DOHH2 (cell line): ENCODE results near the gene LTC4S.

Experiments
- EZH2phosphoT487 ChIP-seq: fragments of 200-600 bp; sonication (generic); IDR thresholded peaks from 2 replicates; pipeline ENCODE4 v1.6.1; 2017; ENCODE audit warnings: borderline replicate concordance, mild to moderate bottlenecking, antibody characterized with exemption, low read length, moderate library complexity, mixed read lengths
- TF ChIP-seq, protein P1 (sequence below): fragments of 200-600 bp; sonication (generic); IDR thresholded peaks from one replicate; pipeline ENCODE4 v1.5.1; 2014; ENCODE audit warnings: antibody characterized with exemption, mild to moderate bottlenecking, low read depth, low read length; ENCODE audit not compliant: poor library complexity, severe bottlenecking

DNA sequence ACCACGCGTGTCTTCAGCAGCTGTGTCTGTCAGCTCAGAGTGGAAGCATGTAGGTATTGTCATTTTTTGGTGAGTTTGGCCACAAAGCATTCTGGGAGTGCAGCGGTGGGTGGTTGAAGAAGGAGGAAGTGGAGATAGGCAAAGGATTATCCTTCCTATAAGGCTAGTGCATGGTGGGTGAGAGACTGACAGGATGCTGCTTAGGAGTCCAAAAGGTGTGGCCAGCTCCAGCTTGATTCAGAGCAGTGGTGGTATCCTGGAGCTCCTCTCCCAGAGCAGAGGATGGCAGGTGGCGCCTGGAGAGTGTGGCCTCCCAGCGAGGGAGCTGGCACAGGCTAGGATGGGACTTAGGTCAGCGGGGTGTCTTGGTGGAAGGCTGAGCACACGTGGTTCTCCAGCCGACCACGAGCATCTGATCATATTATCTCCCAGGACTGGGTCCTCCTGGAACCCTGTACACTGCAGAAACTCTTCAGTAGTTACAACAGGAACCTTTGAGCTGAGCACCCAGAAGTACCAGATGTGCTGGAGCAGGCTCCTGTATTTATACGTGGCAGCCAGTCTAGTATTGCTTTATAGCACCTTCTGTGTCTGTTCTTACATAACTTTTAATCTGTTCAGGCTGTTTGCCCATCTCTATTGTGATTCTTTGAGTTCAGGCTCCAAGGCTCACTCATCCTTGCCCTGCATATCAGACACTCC, 31.6 kb upstream of the LTC4S start:
- TF ChIP-seq, protein P1, sequence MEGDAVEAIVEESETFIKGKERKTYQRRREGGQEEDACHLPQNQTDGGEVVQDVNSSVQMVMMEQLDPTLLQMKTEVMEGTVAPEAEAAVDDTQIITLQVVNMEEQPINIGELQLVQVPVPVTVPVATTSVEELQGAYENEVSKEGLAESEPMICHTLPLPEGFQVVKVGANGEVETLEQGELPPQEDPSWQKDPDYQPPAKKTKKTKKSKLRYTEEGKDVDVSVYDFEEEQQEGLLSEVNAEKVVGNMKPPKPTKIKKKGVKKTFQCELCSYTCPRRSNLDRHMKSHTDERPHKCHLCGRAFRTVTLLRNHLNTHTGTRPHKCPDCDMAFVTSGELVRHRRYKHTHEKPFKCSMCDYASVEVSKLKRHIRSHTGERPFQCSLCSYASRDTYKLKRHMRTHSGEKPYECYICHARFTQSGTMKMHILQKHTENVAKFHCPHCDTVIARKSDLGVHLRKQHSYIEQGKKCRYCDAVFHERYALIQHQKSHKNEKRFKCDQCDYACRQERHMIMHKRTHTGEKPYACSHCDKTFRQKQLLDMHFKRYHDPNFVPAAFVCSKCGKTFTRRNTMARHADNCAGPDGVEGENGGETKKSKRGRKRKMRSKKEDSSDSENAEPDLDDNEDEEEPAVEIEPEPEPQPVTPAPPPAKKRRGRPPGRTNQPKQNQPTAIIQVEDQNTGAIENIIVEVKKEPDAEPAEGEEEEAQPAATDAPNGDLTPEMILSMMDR: no peak
- TF ChIP-seq EZH2phosphoT487: no peak
